ENCODE results near the gene VASH2. TPM values are rescaled to one million over a fixed set of nuclear protein-coding genes. Genes with fewer than 3 reads are reported as not detected.

The VASH2 gene
- total RNA-seq, 1 donor from 2014 or later, result not detected

DNA sequence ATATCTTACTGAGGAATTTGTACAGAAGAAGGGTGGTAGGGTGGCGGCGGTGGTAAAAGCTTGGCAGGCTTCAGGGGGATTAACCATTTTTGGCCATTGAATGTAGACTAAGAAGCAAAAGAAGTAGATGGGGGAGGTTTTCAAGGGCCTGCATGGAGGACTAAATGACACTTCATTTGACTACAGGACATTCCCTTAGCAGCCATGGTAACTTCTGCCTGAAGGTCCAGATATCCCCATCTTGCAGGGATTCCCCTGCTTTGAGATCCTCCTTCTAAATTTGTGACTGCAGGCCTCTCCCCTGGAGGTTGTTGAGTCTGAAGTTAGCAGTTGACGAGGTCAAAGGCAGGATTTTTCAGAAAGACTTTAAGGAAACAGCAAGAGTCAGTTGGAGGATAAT is 4.8 kb downstream of the VASH2 start:
- no peak for DNase-seq (ENCODE audit: low read depth)
- no peak overlapping the region for H3K4me3 ChIP-seq (ENCODE audit: low read depth, low read length)
- peaks cover 18% of the 10 kb centered on the region for H3K27me3 ChIP-seq (ENCODE audit: control insufficient read depth, insufficient read depth, low read length)
- H3K36me3 ChIP-seq (ENCODE audit: control insufficient read depth, insufficient read depth, low read length), result no peaks in the 10 kb centered on the region
- TF ChIP-seq, protein P1, sequence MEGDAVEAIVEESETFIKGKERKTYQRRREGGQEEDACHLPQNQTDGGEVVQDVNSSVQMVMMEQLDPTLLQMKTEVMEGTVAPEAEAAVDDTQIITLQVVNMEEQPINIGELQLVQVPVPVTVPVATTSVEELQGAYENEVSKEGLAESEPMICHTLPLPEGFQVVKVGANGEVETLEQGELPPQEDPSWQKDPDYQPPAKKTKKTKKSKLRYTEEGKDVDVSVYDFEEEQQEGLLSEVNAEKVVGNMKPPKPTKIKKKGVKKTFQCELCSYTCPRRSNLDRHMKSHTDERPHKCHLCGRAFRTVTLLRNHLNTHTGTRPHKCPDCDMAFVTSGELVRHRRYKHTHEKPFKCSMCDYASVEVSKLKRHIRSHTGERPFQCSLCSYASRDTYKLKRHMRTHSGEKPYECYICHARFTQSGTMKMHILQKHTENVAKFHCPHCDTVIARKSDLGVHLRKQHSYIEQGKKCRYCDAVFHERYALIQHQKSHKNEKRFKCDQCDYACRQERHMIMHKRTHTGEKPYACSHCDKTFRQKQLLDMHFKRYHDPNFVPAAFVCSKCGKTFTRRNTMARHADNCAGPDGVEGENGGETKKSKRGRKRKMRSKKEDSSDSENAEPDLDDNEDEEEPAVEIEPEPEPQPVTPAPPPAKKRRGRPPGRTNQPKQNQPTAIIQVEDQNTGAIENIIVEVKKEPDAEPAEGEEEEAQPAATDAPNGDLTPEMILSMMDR (IDR thresholded peaks at IDR 0.05; ENCODE audit: insufficient read depth, low read length, severe bottlenecking), result no peak
- FAIRE-seq, result no peak

DNA sequence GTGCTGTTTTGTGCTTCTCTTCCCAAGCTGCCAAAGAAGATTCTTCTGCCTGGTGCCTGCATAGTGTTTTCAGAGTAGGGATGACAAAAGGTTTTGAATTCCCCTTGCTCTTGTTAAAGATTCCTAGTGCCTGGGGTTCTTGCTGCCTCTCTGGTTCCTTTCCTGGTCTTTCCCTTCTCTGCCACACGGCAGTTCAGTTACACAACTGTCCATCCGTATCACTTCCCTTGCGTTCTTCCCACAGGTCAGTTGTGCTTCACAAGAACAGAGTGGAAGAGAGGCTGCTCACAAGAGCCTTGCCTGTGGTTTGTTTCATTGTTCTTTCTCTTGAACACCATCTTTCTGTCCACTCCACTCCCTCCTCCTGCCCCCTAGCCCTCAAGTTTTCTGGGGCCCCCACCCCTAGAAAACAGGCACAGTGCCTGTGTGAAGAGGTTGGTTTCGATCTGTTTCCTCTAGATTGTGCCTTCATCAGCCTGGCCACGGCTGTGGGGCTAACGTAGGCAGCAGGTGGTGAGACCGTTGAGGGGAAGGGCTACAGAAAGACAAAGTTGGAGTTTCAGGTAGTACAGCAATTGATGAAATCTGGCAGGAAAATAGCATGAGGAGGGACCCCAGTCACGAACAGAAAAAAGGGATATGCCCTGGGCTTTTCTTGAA is 5.8 kb downstream of the VASH2 start:
- TF ChIP-seq, protein P1 (IDR thresholded peaks at IDR 0.05; ENCODE audit: insufficient read depth, low read length, severe bottlenecking), result no peak
- H3K36me3 ChIP-seq (ENCODE audit: control insufficient read depth, insufficient read depth, low read length), result no peaks in the 10 kb centered on the region
- H3K27me3 ChIP-seq (ENCODE audit: control insufficient read depth, insufficient read depth, low read length), result peaks cover 13% of the 10 kb centered on the region
- DNase-seq (ENCODE audit: low read depth) (no peak), FAIRE-seq (no peak)
- H3K4me3 ChIP-seq (ENCODE audit: low read depth, low read length), result no peak overlapping the region

DNA sequence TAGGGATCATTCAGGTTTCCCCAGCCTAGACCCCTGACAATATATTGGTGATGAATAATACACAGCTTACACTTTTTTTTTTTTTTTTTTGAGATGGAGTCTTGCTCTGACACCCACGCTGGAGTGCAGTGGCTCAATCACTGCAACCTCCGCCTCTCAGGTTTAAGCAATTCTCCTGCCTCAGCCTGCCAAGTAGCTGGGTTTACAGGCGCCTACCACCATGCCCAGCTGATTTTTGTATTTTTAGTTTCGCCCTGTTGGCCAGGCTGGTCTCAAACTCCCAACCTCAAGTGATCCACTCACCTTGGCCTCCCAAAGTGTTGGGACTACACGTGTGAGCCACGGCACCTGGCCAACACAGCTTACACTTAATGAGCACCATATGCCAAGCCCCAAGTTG is 7.2 kb downstream of the VASH2 start:
- peaks cover 5% of the 10 kb centered on the region for H3K27me3 ChIP-seq (ENCODE audit: control insufficient read depth, insufficient read depth, low read length)
- FAIRE-seq (no peak), DNase-seq (ENCODE audit: low read depth) (no peak)
- no peaks in the 10 kb centered on the region for H3K36me3 ChIP-seq (ENCODE audit: control insufficient read depth, insufficient read depth, low read length)
- no peak overlapping the region for H3K4me3 ChIP-seq (ENCODE audit: low read depth, low read length)
- TF ChIP-seq, protein P1 (IDR thresholded peaks at IDR 0.05; ENCODE audit: insufficient read depth, low read length, severe bottlenecking), result no peak

DNA sequence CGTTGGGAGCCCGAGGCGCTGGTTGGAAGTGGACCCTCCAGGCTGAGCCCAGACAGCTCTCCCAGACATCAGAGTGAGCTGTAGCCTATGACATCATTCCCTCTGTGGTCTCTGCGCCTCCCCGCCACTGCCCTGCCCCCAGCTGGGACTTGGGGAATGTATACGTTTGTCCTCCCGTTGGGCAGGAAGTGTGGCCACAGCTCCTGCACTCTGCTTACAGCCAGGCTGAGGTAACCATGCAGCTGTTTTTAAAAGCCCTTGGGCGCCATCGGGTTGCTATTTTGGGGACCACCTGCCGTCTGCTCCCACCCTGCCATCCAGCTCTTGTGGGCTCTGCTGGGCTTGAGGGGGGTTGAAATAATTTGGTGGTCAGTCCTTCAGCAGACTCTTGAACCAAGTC is 7.8 kb downstream of the VASH2 start:
- TF ChIP-seq, protein P1 (IDR thresholded peaks at IDR 0.05; ENCODE audit: insufficient read depth, low read length, severe bottlenecking), result no peak
- no peak for FAIRE-seq
- Histone ChIP-seq H3K27me3 (ENCODE audit: control insufficient read depth, insufficient read depth, low read length) (peaks cover 2% of the 10 kb centered on the region), H3K4me3 (ENCODE audit: low read depth, low read length) (no peak overlapping the region), H3K36me3 (ENCODE audit: control insufficient read depth, insufficient read depth, low read length) (no peaks in the 10 kb centered on the region)
- no peak for DNase-seq (ENCODE audit: low read depth)

DNA sequence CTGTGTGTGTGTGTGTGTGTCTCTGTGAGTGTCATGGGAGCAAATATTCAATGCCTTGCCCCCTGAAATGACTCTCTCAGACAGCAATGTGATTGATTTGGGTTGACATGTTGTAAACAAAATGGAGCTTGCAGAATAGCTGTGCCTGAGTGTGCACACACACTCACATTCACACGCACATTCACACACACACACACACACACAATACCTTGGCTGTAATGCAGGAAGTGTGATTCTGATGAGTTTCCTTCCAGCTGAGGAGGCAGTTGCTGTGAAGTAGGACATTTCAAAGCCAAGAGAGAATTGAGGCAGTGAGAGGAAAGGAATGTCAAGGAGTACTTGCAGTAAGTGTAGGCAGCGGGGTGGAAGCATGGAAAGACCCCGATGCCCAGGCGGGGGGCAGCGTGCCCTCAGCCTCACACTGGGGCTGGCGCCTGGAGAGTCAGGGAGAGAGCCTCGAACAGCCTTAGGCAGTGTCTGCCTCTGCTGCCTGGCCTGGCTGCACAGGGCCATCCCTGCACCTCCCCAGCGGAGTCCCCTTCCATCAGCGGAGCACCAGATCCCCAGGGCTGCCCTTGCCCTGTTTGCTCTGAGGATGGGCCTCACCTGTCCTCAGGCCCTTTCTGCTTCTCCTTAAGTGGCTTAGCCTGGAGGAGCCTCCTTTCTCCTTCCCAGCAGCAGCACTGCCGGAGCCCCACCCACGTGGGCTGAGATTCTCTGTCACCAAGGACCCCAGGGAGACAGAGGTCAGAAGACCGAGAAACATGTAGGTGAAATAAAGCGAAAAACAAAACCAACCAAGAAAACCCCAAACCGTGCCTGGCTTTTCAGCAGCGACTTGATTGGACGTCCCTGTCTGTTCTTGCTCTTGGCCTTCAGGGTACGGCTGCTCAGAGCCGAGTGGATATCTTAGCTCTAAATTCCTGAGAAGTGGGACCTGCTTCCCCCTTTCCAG is 9.2 kb downstream of the VASH2 start:
- DNase-seq (ENCODE audit: low read depth), result no peak
- FAIRE-seq, result no peak
- peaks cover 2% of the 10 kb centered on the region for H3K27me3 ChIP-seq (ENCODE audit: control insufficient read depth, insufficient read depth, low read length)
- TF ChIP-seq, protein P1 (IDR thresholded peaks at IDR 0.05; ENCODE audit: insufficient read depth, low read length, severe bottlenecking), result no peak
- no peak overlapping the region for H3K4me3 ChIP-seq (ENCODE audit: low read depth, low read length)
- H3K36me3 ChIP-seq (ENCODE audit: control insufficient read depth, insufficient read depth, low read length), result no peaks in the 10 kb centered on the region
